Activated naive CD4-positive, alpha-beta T cell (primary cell): Measurements from ENCODE around the gene ACYP1.

Experiments used
- DNase-seq, 4 experiments: peaks; one replicate each; lab custom pipeline; 2025; lab: John Stamatoyannopoulos, UW

ACYP1 gene

GRCh38 chr14:75040507-75040906, 23.3 kb downstream of the ACYP1 start:
- no peak for DNase-seq

DNA sequence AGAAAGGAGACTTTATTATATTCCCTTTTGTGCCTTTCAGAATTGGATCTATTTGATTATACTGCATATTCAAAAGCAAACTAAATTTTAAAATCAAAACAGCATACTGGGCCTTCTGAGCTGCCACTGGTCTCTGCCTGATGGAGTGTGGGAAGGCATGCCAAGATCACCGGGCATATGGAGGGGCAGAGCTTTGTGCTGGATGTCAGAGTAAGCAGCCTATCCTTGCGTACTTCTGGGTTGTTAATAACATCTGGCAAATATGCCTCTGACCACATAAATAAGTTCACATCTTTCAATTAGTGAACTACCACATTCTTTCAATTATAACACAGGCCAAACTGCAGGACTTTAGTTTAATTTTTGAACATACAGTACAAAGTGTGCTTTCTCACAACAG, 30.9 kb downstream of the ACYP1 start:
- no peak for DNase-seq

GRCh38 chr14:75030147-75030546, 33.7 kb downstream of the ACYP1 start:
- DNase-seq: no peak

DNA sequence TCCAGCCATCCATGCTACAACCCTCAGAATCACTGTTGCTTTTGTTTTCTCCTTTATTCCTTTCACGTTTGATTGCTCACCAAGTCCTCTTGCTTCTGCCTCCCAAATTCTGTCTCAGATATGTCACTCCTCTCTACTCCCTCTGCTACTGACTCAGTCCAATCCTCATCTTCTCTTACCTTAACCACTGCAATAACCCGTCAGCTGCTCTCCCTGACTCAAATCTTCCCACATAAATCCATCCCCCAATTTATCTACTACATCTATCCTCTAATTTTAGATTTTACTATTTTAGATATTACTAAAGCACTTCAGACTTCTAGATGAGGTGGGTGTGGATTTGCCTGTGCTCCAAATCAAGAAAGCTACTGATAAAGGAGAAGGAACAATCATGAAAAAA, 37.9 kb downstream of the ACYP1 start:
- DNase-seq: no peak

- no peak for DNase-seq
Observed at GRCh38 chr14:75025082-75025481, 38.7 kb downstream of the ACYP1 start.

DNA sequence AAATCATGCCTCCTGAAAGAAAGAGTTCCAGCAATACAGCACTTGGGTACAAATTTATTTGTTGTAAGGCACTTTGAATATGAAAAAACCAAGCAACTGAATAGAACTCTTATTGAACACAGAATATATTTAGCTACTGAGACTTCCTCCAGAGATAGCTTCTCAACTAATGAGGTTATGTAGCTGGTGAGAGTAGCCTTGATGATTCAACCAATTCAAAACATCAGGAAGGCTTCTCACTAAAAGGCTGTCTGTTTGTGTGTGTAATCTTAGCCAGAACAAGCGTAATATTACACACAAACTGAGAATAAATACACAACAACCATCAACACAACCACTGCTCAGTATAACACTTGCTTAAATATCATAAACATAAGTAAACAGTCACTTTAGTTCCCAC, 40.7 kb downstream of the ACYP1 start:
- no peak for DNase-seq

- no peak for DNase-seq
Observed at GRCh38 chr14:75022655-75023054, 41.2 kb downstream of the ACYP1 start.

GRCh38 chr14:75018694-75019093, 45.1 kb downstream of the ACYP1 start:
- no peak for DNase-seq

- no peak for DNase-seq
Observed at GRCh38 chr14:75016815-75017214, 47.0 kb downstream of the ACYP1 start.

DNA sequence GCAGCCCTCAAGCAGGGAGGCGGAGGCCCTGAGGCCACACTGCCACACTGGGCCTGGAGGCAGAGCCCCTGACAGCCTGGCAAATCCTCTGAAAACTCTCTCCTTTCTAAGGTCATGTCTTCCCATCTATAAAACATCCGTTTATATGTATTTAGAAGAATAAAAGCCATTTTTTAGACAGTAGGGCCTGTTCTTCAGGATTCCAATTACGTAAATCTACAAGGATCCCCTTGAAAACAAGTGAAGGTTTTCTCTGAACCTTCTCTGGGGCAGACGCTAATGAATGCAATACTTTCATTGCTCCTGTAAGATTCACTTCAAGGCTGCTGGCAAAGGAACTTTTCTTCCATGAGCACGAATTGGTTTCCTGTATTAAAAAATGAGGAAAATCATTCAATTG, 48.3 kb downstream of the ACYP1 start:
- DNase-seq: no peak

GRCh38 chr14:75013290-75013689, 50.5 kb downstream of the ACYP1 start:
- DNase-seq: no peak

GRCh38 chr14:75011356-75011994, 52.3 kb downstream of the ACYP1 start:
- no peak for DNase-seq

DNA sequence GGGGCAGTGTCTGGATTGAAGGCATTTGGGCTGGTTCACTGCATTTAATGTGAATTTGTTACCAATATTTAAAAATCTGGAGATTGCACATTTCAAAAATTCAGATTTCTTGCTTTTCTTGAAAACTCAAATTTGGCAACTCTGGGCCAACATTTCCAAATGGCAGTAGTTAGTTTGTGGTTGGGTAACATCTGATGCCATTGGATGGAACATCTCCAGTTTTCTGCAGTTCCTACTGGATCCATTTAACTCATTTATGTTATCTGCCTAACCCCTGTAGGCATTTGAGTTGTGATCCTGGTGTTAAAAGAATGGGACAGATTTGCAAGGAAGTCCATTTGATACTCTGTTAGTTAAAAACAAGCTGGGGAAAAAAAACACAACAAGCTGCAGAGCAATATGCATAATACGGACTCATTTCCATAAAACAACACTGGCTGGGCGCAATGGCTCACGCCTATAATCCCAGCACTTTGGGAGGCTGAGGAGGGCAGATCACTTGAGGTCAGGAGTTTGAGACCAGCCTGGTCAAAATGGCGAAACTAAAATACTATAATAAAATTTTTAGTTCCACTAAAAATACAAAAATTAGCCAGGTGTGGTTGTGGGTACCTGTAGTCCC, 53.2 kb downstream of the ACYP1 start:
- DNase-seq: no peak

DNA sequence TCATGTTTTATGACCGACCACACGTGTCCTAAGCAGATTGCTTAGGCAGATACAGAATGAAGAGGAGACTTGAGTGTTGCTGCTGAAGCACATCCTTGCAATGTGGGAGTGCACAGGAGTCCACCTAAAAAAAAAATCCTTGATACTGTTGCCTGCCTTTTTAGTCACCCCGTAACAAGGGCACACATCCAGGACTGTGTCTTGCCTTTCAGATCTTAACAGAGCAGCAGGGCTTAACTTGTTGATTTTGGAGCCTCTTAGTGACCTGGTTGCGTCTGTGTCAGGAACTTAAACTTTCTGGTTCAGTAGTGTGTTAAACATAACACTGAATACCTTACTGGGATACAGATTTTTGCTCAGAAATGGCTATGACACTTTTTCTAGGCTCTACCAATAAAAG, 54.6 kb downstream of the ACYP1 start:
- no peak for DNase-seq

GRCh38 chr14:75005357-75005756, 58.5 kb downstream of the ACYP1 start:
- no peak for DNase-seq

DNA sequence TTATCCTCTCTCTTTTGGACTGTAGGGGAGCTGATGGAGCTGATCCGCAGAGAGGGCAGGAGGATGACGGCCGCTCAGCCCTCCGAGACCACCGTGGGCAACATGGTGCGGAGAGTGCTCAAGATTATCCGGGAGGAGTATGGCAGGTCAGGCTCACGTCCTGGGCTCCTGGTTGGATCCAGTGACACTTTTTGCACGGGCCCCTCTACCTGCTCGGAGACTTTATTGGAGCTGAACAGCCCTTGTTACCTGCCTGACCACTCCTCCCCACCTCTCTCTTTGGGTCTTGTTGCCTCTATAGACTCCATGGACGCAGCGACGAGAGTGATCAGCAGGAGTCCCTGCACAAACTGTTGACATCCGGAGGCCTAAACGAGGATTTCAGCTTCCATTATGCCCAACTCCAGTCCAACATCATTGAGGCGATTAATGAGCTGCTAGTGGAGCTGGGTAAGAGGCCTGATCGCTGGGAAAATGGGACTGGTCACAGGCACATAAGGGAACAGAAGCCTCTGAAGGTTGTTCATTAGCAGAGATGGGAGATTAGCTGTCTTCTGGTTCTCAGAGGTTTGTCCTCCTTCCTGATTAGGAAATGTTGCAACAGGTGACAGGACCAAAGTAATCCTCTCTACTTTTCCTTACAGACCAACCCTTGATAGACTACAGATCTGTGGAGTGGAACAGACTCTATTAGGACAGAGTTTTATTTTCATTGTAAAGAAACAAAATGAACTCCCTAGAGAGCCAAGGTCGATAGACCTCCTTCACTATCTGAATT, 60.4 kb downstream of the ACYP1 start:
- no peak for DNase-seq
